IMR-90 (cell line): Measurements from ENCODE around the gene LDHB. TPM values are rescaled to one million over a fixed set of nuclear protein-coding genes. Genes with fewer than 3 reads are reported as not detected.
A peak's percentile ranks its signal among the peaks of the same experiment; 100 is the strongest.

ENCODE experiments used
- ATAC-seq: fragments of 200-7000 bp; cut with Tn5 transposase; 2 replicates; pipeline ENCODE4 v1.9.1; 2020; ENCODE audit warnings: low read depth, mild to moderate bottlenecking, moderate library complexity
- BruUV-seq: library from RNA; stranded (reverse); fragments of 400-500 nt; replicated peaks from 2 replicates; lab custom pipeline; 2021; lab: Mats Ljungman, UMichigan
- CTCF ChIA-PET: fragments of 300-600 bp; formaldehyde crosslinking; extraction: SDS; loops from one replicate; lab custom pipeline; 2021; ENCODE audit warnings: antibody characterized with exemption; lab: Yijun Ruan, JAX
- POLR2A ChIA-PET: fragments of 300-600 bp; sonication (Branson Sonifier 250); formaldehyde crosslinking; loops from one replicate; lab custom pipeline; 2022; ENCODE audit warnings: antibody characterized with exemption; ENCODE audit not compliant: unreplicated experiment; lab: Charles Lee
- DNase-seq: peaks from one replicate; pipeline ENCODE4 v3.0.0; 2013
- H2AFZ ChIP-seq: replicated peaks from 2 replicates; pipeline ENCODE3; 2013; ENCODE audit warnings: low read length, mild to moderate bottlenecking; ENCODE audit not compliant: poor library complexity
- H2AK5ac ChIP-seq: 2 replicates; pipeline ENCODE4 v1.6.1; 2013; ENCODE audit warnings: low read depth, low read length, inconsistent platforms
- H2AK9ac ChIP-seq: replicated peaks from 2 replicates; pipeline ENCODE3; 2013; ENCODE audit warnings: mild to moderate bottlenecking, low read depth, low read length, moderate library complexity; ENCODE audit not compliant: poor library complexity
- H2BK120ac ChIP-seq: 2 replicates; pipeline ENCODE4 v1.6.1; 2013; ENCODE audit warnings: low read depth, low read length, inconsistent platforms
- H2BK15ac ChIP-seq: 3 replicates; pipeline ENCODE4 v1.6.1; 2013; ENCODE audit warnings: low read depth, low read length, inconsistent platforms
- H2BK20ac ChIP-seq: 2 replicates; pipeline ENCODE4 v1.6.1; 2013; ENCODE audit warnings: low read depth, mild to moderate bottlenecking, inconsistent platforms, low read length, moderate library complexity
- H2BK5ac ChIP-seq: 2 replicates; pipeline ENCODE4 v1.6.1; 2013; ENCODE audit warnings: mild to moderate bottlenecking, low read depth, low read length, inconsistent platforms; ENCODE audit not compliant: poor library complexity, severe bottlenecking
- H3K14ac ChIP-seq: replicated peaks from 2 replicates; pipeline ENCODE4 v1.6.1; 2013; ENCODE audit warnings: low read depth, low read length, inconsistent platforms
- H3K18ac ChIP-seq: 2 replicates; pipeline ENCODE4 v1.6.1; 2013; ENCODE audit warnings: low read depth, low read length, control low read depth
- H3K23ac ChIP-seq: 2 replicates; pipeline ENCODE4 v1.6.1; 2013; ENCODE audit warnings: low read depth, low read length, inconsistent platforms
- H3K27ac ChIP-seq: 2 replicates; pipeline ENCODE4 v1.5.1; 2013; ENCODE audit warnings: mild to moderate bottlenecking, control low read depth, low read length; ENCODE audit not compliant: insufficient read depth
- H3K27me3 ChIP-seq: 2 replicates; pipeline ENCODE4 v1.6.1; 2013; ENCODE audit warnings: low read length; ENCODE audit not compliant: control insufficient read depth, insufficient read depth
- H3K36me3 ChIP-seq: 2 replicates; pipeline ENCODE4 v1.6.1; 2013; ENCODE audit warnings: low read length, mixed read lengths; ENCODE audit not compliant: control insufficient read depth, insufficient read depth
- H3K4ac ChIP-seq: 2 replicates; pipeline ENCODE4 v1.6.1; 2013; ENCODE audit warnings: low read depth, low read length, inconsistent platforms
- H3K4me1 ChIP-seq: 2 replicates; pipeline ENCODE4 v1.6.1; 2013; ENCODE audit warnings: low read length, mixed read lengths; ENCODE audit not compliant: control insufficient read depth, insufficient read depth
- H3K4me2 ChIP-seq: 2 replicates; pipeline ENCODE4 v1.6.1; 2013; ENCODE audit warnings: low read depth, mild to moderate bottlenecking, control low read depth, low read length, moderate library complexity
- H3K4me3 ChIP-seq: 2 replicates; pipeline ENCODE4 v1.5.1; 2013; ENCODE audit warnings: low read depth, mild to moderate bottlenecking, control low read depth, low read length, moderate library complexity; ENCODE audit not compliant: insufficient read depth
- H3K56ac ChIP-seq: 2 replicates; pipeline ENCODE4 v1.6.1; 2013; ENCODE audit warnings: low read length, inconsistent platforms; ENCODE audit not compliant: insufficient read depth; ENCODE audit errors: extremely low read depth
- H3K79me1 ChIP-seq, 2 experiments: 2 replicates each; pipeline ENCODE4 v1.6.1; 2013; ENCODE audit warnings: low read length in 2 of 2, inconsistent platforms in 1 of 2, low read depth in 1 of 2
- H3K9ac ChIP-seq: 2 replicates; pipeline ENCODE4 v1.6.1; 2013; ENCODE audit warnings: low read depth, low read length, control low read depth
- H3K9me1 ChIP-seq: 2 replicates; pipeline ENCODE4 v1.6.1; 2013; ENCODE audit warnings: low read length, inconsistent platforms; ENCODE audit not compliant: insufficient read depth
- H3K9me3 ChIP-seq: 2 replicates; pipeline ENCODE4 v1.6.1; 2013; ENCODE audit warnings: low read length; ENCODE audit not compliant: control insufficient read depth, insufficient read depth
- H4K20me1 ChIP-seq: 2 replicates; pipeline ENCODE4 v1.6.1; 2013; ENCODE audit warnings: low read length, inconsistent platforms; ENCODE audit not compliant: insufficient read depth
- H4K5ac ChIP-seq: 2 replicates; pipeline ENCODE4 v1.6.1; 2013; ENCODE audit warnings: mild to moderate bottlenecking, low read depth, low read length, control low read depth
- H4K8ac ChIP-seq, 2 experiments: 2 replicates each; pipeline ENCODE4 v1.6.1; 2013; ENCODE audit warnings: low read depth in 2 of 2, low read length in 2 of 2, control low read depth in 1 of 2, inconsistent platforms in 1 of 2
- H4K91ac ChIP-seq: 2 replicates; pipeline ENCODE4 v1.6.1; 2013; ENCODE audit warnings: low read depth, low read length, inconsistent platforms; ENCODE audit not compliant: insufficient read depth
- CEBPB ChIP-seq: IDR thresholded peaks from 2 replicates; pipeline ENCODE4 v1.6.1; 2012; ENCODE audit warnings: low read depth, low read length, improper control_type of control experiment
- WGBS, 2 experiments: methylation state at CpG; one replicate each; pipeline versions ENCODE4 v1.1.5 to v1.1.7; 2013; ENCODE audit warnings: missing lambda C conversion rate in 2 of 2; ENCODE audit not compliant: insufficient read length in 1 of 2; ENCODE audit errors: extremely low coverage in 2 of 2; 5-methylcytosine and 5-hydroxymethylcytosine counted together
- dilution Hi-C: fragments of 300-500 bp; cut with HindIII; formaldehyde crosslinking; loops from one replicate; pipeline ENCODE4 v1.14.3; 2018; ENCODE audit warnings: low sequenced_read_pairs; ENCODE audit not compliant: unreplicated experiment
- in situ Hi-C: fragments of 300-500 bp; cut with MboI; formaldehyde crosslinking; loops from 3 replicates; pipeline ENCODE4 v1.14.3; 2019; ENCODE audit warnings: low sequenced_read_pairs, inconsistent platforms, mixed read lengths
- intact Hi-C: fragments of 100-400 bp; cut with micrococcal nuclease; formaldehyde crosslinking; loops from 2 replicates; pipeline ENCODE4 v1.10.0; 2022
- polyA plus RNA-seq, 3 experiments: library from polyadenylated mRNA; depleted of rRNA; stranded (reverse); fragments of >200 nt; gene quantifications; 2 replicates each; pipeline ENCODE4 v1.2.3, GENCODE V29; 2012; ENCODE audit warnings: low replicate concordance in 1 of 3
- total RNA-seq: library from RNA; depleted of rRNA; stranded (reverse); fragments of >200 nt; gene quantifications from 2 replicates; pipeline ENCODE4 v1.2.3, GENCODE V29; 2012
- TF ChIP-seq, protein P1 (sequence below): fragments of 150-350 bp; IDR thresholded peaks from 2 replicates; pipeline ENCODE4 v1.6.1; 2016; ENCODE audit warnings: low read depth, mild to moderate bottlenecking, low read length, moderate library complexity, borderline replicate concordance

Gene LDHB
- total and polyA plus RNA-seq, 2 of the 4 experiments (the other 2 are of a cell fraction), result 623 to 630 TPM

DNA sequence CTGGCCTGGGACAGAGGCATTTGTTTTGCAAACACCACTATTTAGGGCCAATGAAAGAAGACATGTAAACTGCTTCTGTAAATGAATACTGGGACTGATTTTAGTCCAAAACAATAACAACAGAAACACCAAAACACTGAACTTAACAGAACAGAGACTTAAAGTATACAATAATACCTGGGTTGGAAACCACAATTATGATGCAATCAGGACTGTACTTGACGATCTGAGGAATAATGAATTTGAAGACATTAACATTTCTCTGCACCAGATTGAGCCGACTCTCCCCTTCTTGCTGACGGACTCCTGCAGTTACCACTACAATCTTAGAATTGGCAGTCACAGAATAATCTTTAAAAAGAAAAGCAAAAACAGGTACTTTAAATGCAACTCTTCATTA lies 13.9 kb downstream of the LDHB start:
- in situ Hi-C loops, result loop anchor here (10.0 kb wide), 1 partner anchor 139 kb away; the partner anchor contains the start of genes GOLT1B and RECQL
- H2BK15ac ChIP-seq, result no peak overlapping the region
- H3K9ac ChIP-seq, result no peak overlapping the region
- H3K56ac ChIP-seq, result no peak overlapping the region
- H4K20me1 ChIP-seq, result no peaks in the 10 kb centered on the region
- POLR2A ChIA-PET, result no interaction called here
- H4K91ac ChIP-seq, result no peak overlapping the region
- BruUV-seq, result no TSS peak
- H3K9me3 ChIP-seq, result no peaks in the 10 kb centered on the region
- no peak overlapping the region for H3K18ac ChIP-seq
- DNase-seq (no peak), ATAC-seq (no peak)
- CTCF ChIA-PET, result no interaction called here
- H2AK5ac ChIP-seq, result no peak overlapping the region
- peaks cover 16 to 25% of the 10 kb centered on the region in 2 experiments for H3K79me1 ChIP-seq
- no peak overlapping the region for H3K14ac ChIP-seq
- dilution Hi-C loops, result no loop called here
- no peak overlapping the region for H4K8ac ChIP-seq
- intact Hi-C loops, result no loop called here
- no peak overlapping the region for H2BK120ac ChIP-seq
- peak; percentile 80 for TF ChIP-seq CEBPB
- TF ChIP-seq, protein P1, sequence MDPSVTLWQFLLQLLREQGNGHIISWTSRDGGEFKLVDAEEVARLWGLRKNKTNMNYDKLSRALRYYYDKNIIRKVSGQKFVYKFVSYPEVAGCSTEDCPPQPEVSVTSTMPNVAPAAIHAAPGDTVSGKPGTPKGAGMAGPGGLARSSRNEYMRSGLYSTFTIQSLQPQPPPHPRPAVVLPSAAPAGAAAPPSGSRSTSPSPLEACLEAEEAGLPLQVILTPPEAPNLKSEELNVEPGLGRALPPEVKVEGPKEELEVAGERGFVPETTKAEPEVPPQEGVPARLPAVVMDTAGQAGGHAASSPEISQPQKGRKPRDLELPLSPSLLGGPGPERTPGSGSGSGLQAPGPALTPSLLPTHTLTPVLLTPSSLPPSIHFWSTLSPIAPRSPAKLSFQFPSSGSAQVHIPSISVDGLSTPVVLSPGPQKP, result no peak
- WGBS, 2 experiments, result 100% methylated on average over 1 of the region's 3 CpGs; no CpG with 5 or more reads in 1 of the 2 experiments
- H3K9me1 ChIP-seq, result no peaks in the 10 kb centered on the region
- H3K4me2 ChIP-seq, result no peak overlapping the region
- H2BK5ac ChIP-seq, result no peak overlapping the region
- H2AK9ac ChIP-seq, result no peak overlapping the region
- no peak overlapping the region for H2BK20ac ChIP-seq
- no peak overlapping the region for H3K27ac ChIP-seq
- H2AFZ ChIP-seq, result no peak overlapping the region
- no peak overlapping the region for H3K23ac ChIP-seq
- no peaks in the 10 kb centered on the region; the same call in none of the 2 replicates for H3K4me1 ChIP-seq
- peaks cover 42% of the 10 kb centered on the region for H3K36me3 ChIP-seq
- no peak overlapping the region for H3K4ac ChIP-seq
- no peak overlapping the region for H4K5ac ChIP-seq
- H3K4me3 ChIP-seq, result no peak overlapping the region
- no peaks in the 10 kb centered on the region for H3K27me3 ChIP-seq
